MCF 10A (cell line): ENCODE data around the gene RBCK1. TPM values are rescaled to one million over a fixed set of nuclear protein-coding genes. Genes with fewer than 3 reads are reported as not detected.
"Not testable (repeated sequence)": the region's sequence is repeated elsewhere in the genome, so short reads cannot be mapped to it uniquely, and the experiment has no call there.

Experiments used
- BruUV-seq: library from RNA; stranded (reverse); fragments of 400-500 nt; replicated peaks from 2 replicates; lab custom pipeline; 2021; lab: Mats Ljungman, UMichigan
- CTCF ChIA-PET: fragments of 300-600 bp; sonication (Branson Sonifier 250); formaldehyde crosslinking; extraction: SDS; loops from one replicate; lab custom pipeline; 2021; ENCODE audit warnings: antibody characterized with exemption, inconsistent platforms; lab: Yijun Ruan, JAX
- POLR2A ChIA-PET: fragments of 300-600, 350-650 bp; sonication (Branson Sonifier 250); formaldehyde crosslinking; extraction: SDS; loops from one replicate; lab custom pipeline; 2020; ENCODE audit warnings: antibody characterized with exemption, inconsistent platforms; lab: Yijun Ruan, JAX
- DNase-seq: peaks from one replicate; pipeline ENCODE4 v3.0.0-alpha.2; 2018; ENCODE audit not compliant: unreplicated experiment
- H3K27ac Mint-ChIP-seq: one replicate; pipeline ENCODE4 v1.8.0; 2022; ENCODE audit warnings: mild to moderate bottlenecking, low read depth, mixed read lengths; ENCODE audit not compliant: unreplicated experiment
- H3K27me3 Mint-ChIP-seq: one replicate; pipeline ENCODE4 v1.8.0; 2022; ENCODE audit warnings: mixed read lengths; ENCODE audit not compliant: insufficient read depth, unreplicated experiment
- H3K36me3 Mint-ChIP-seq: one replicate; pipeline ENCODE4 v1.8.0; 2022; ENCODE audit warnings: mild to moderate bottlenecking, moderate library complexity, mixed read lengths; ENCODE audit not compliant: insufficient read depth, unreplicated experiment
- H3K4me1 Mint-ChIP-seq: one replicate; pipeline ENCODE4 v1.8.0; 2022; ENCODE audit warnings: mixed read lengths; ENCODE audit not compliant: insufficient read depth, unreplicated experiment
- H3K4me3 Mint-ChIP-seq: one replicate; pipeline ENCODE4 v1.8.0; 2022; ENCODE audit warnings: mild to moderate bottlenecking, moderate library complexity, mixed read lengths; ENCODE audit not compliant: unreplicated experiment
- H3K9me3 Mint-ChIP-seq: one replicate; pipeline ENCODE4 v1.8.0; 2022; ENCODE audit warnings: mixed read lengths; ENCODE audit not compliant: unreplicated experiment
- CTCF ChIP-seq: fragments of 200-600 bp; IDR thresholded peaks from one replicate; pipeline ENCODE4 v1.8.0; 2022; ENCODE audit warnings: antibody characterized with exemption, mild to moderate bottlenecking; ENCODE audit not compliant: unreplicated experiment
- intact Hi-C: fragments of 100-400 bp; cut with micrococcal nuclease; formaldehyde crosslinking; loops from 2 replicates; pipeline ENCODE4 v1.14.1; 2022
- total RNA-seq: library from RNA; stranded (reverse); gene quantifications from 2 replicates; pipeline ENCODE4 v1.2.3, GENCODE V29; 2022

RBCK1 gene
- total RNA-seq, 1 experiment from 2014 or later, result 353 TPM

GRCh38 chr20:475463-476357 is 67.6 kb downstream of the RBCK1 start:
- BruUV-seq, result no TSS peak
- CTCF ChIA-PET, result interaction anchor here (0.7 to 5.2 kb wide), 7 partner anchors 12 to 264 kb away, joined by 3 to 45 read pairs (median 5); no protein-coding TSS in a partner anchor
- no peak overlapping the region for H3K27ac Mint-ChIP-seq

GRCh38 chr20:476561-477249 is 68.6 kb downstream of the RBCK1 start:
- Mint-ChIP-seq H3K36me3 (peaks cover 74% of the 10 kb centered on the region), H3K4me1 (peaks cover 11% of the 10 kb centered on the region)
- BruUV-seq, H3K9me3 Mint-ChIP-seq, H3K27ac Mint-ChIP-seq, intact Hi-C loops, DNase-seq, H3K27me3 Mint-ChIP-seq, H3K4me3 Mint-ChIP-seq: not testable (repeated sequence)
- ChIA-PET CTCF (interaction anchor here (0.6 to 5.2 kb wide), 14 partner anchors 10 to 263 kb away, joined by 3 to 45 read pairs (median 4); no protein-coding TSS in a partner anchor), POLR2A (interaction anchor here (0.8 to 2.1 kb wide), 8 partner anchors 10 to 114 kb away, joined by 3 to 13 read pairs (median 5); partner anchors contain the start of gene TBC1D20)

More at GRCh38 chr20:475463-476357, 67.6 kb downstream of the RBCK1 start:
- Mint-ChIP-seq H3K4me1 (peaks cover 11% of the 10 kb centered on the region), H3K4me3 (no peak overlapping the region), H3K27me3 (no peaks in the 10 kb centered on the region), H3K36me3 (peaks cover 67% of the 10 kb centered on the region), H3K9me3 (no peaks in the 10 kb centered on the region)
- no peak for DNase-seq
- intact Hi-C loops, result no loop called here
- POLR2A ChIA-PET, result interaction anchor here (1.2 to 2.1 kb wide), 5 partner anchors 9 to 113 kb away, joined by 3 to 13 read pairs (median 6); partner anchors contain the start of gene TBC1D20
- TF ChIP-seq CTCF, result no peak

GRCh38 chr20:478010-478948 is 70.2 kb downstream of the RBCK1 start:
- no peak for TF ChIP-seq CTCF
- no peak overlapping the region for H3K27ac Mint-ChIP-seq
- CTCF ChIA-PET, result interaction anchor here (0.6 to 5.2 kb wide), 25 partner anchors 9 to 477 kb away, joined by 3 to 46 read pairs (median 5); no protein-coding TSS in a partner anchor
- H3K4me3 Mint-ChIP-seq, result no peak overlapping the region
- no TSS peak for BruUV-seq
- peaks cover 11% of the 10 kb centered on the region for H3K4me1 Mint-ChIP-seq
- no peaks in the 10 kb centered on the region for H3K27me3 Mint-ChIP-seq
- H3K36me3 Mint-ChIP-seq, result peaks cover 85% of the 10 kb centered on the region
- POLR2A ChIA-PET, result interaction anchor here (0.6 to 1.6 kb wide), 7 partner anchors 16 to 125 kb away, joined by 3 to 5 read pairs (median 4); partner anchors contain the start of gene TBC1D20
- DNase-seq, result peak; percentile 21
- intact Hi-C loops, result no loop called here
- no peaks in the 10 kb centered on the region for H3K9me3 Mint-ChIP-seq
